IPS-NIHi11 (cell line): Measurements from ENCODE around the gene BCAS1.

ENCODE experiments used
- DNase-seq: peaks from one replicate; pipeline ENCODE4 v3.0.0; 2012; ENCODE audit warnings: mixed read lengths, low spot score

The BCAS1 gene

DNA sequence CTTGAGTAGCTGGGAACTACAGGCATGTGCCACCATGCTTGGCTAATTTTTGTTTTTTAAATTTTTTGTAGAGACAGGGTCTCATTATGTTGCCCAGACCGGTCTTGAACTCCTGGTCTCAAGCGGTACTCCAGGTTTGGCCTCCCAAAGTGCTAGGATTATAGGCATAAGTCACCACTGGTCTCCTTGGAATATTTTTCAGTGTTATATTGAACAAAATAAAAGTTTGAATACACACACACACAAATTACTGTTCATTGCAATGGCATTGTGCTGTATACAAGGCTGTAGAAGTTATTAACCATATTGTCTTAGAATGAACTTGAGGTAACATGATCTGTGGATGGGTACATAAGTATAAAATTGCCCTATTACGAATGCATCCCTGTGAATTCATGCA, 166.1 kb downstream of the BCAS1 start:
- DNase-seq = no peak

DNA sequence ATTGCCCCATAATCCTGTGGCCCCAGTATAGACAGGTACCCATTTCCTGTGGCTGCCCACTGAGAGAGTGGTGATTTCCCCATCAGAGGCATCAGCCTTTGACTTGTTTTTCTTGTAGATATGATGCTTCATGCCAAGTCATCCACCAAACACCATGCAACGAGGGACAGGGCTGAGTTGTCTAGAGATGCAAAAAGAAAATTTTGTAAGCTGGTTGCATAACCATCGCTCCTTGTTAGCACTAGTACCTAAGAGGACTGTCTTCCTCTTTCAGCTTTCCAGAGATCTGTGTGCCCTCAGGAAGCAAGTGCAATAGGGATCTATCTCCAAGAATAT, 166.8 kb downstream of the BCAS1 start:
- no peak for DNase-seq

DNA sequence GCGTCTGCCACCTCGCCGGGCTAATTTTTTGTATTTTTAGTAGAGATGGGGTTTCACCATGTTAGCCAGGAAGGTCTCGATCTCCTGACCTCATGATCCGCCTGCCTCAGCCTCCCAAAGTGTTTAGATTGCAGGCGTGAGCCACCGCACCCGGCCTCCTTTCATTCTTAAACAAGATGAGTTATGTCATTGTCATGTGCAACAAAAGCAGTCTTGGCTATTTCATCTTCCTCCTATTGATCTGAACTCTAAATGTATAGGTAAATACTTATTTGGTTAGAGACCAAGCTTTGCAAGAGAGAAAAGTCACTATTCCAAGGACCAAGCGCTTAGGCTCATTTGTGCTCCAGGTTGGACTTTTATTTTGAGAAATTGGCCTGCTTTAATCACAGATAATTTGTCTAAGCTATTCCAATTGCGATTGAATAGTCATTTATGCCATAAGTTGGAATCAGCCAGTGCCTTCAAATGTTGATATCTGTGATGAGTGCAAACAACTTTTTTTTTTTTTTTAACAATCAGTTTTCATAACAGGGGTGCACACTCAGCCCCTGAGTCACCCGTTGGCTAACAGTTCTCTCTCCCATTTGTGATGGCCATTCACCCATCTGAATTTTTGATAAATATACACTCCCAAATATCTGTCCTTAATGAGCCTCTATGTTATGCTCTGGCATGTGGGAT, 167.3 kb downstream of the BCAS1 start:
- DNase-seq = no peak

DNA sequence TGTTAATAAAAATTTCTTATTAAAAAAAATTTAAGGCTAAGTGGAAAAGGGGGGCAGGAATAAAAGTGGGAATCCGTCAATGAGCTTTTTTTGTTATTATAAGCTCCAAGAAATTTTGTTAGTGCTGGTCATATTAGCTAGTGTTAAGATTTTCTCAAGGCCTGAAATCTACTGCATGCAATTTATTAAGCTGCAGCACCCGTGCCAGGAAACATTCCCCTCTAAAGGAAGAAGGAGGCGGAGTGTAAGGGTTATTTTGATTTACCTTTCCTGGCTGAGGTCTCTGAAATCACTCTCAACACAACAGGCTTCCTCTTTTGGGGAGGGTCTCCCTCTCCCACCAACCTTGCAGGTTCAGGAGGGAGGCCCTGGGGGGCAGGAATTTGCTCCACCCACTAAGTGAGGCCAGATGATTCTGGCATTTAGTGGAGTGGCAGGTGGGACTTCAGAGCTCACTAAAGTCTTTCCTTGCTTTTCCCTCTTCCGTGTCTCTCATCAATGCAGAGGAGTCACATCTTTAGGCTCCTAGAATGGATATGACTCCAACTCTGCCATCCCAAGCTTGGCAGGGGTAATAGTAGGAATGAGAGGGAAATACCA, 168.8 kb downstream of the BCAS1 start:
- no peak for DNase-seq

DNA sequence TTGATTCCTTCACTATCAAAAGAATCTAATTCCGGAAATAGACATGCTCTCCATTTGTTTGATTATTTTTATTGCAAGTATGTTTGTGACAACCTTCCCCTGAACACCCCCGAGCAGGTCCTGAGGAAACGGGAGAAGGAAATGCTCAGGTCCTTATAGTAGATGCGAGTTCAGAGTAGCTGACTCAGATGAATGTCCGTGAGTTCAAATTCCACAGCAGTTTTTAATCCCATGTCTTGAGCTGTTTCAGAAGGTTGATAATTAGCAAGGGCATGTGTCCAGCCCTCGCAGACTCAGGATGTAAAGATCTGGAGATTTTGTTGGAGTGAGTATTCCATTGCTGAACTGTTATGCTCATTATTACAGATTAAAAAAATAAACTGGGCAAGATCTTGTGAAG, 169.3 kb downstream of the BCAS1 start:
- no peak for DNase-seq

DNA sequence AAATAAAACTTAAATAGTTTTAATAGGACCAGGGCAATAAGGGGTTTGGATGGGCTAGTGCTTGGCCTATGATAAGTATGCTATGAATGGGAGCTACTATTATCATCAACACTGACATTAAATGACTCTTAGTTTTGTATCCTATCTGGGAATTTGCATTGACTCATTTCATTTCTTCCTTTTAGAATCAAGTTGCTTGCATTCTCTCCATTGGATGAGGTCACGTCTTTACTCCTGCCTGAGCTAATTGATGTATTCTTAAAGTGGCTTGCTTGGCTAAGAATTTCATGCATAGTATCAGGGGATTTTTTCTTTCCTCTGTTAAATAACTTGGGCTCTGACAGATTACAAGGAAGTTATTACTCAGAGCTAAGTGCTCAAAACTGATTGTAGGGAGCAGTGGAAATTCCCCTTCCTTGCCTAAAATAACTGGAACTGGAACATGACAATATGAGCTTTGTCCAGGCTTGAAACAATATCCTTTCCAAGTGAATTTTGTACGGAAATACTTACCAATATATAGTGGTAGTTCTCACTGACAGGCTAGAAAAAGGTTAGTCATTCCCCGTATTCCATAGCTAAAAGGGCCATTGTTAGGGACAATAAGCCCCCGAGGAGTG, 169.9 kb downstream of the BCAS1 start:
- DNase-seq = no peak

DNA sequence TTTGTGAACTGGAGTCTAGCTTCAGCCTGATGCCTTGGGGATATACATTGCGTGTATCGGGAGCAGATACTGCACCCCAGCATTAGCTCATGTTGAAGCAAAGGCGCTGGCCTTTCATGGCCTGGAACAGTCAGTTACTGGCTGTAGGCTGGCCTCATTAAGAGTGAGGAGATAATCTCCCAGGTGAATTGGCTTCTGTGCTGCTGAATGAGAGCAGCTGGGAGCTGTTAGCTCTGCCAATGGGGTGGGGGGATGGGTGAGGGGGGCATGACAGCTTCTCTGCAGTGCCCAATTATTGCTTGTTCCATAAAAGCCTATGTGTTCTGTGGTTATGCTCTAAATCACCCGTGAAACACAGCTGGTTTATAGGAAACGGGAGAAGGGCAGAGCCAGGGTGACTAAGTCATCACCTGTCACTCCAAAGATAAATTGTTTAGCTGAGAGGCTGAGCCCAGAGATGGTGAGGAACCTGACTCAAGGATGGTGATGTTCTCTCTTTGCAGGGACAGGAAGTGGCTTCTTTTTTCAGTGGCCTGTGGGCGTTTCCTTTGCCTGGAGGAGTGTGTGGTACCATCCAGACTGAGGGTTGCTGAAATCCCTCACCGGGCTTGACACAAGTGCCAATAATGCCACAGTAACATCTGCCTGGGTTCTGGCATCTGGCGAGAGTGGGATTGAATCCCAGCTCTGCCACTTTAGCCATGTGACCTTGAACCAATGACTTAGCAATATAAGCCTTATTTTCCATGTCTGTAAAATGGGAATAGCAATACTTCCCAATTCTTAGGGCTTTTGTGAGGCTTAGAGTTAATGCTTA, 170.8 kb downstream of the BCAS1 start:
- DNase-seq = no peak

DNA sequence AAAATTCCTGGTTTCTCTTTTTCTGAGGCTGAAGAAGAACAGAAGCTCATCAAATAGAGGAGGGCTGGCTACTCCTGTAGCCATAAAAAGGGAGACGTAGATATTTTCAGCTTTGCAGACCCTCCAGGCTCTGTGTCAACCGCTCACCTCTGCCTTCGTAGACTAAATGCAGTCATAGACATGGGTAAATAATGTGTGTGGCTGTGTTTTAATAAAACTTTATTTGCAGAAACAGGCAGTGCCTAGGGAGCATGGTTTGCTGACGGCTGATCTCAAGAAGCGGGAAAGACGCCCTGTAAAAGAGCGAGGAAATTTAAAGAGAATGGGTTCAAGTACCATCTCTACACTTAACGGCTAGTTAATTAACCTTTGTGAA, 171.8 kb downstream of the BCAS1 start:
- DNase-seq = no peak

DNA sequence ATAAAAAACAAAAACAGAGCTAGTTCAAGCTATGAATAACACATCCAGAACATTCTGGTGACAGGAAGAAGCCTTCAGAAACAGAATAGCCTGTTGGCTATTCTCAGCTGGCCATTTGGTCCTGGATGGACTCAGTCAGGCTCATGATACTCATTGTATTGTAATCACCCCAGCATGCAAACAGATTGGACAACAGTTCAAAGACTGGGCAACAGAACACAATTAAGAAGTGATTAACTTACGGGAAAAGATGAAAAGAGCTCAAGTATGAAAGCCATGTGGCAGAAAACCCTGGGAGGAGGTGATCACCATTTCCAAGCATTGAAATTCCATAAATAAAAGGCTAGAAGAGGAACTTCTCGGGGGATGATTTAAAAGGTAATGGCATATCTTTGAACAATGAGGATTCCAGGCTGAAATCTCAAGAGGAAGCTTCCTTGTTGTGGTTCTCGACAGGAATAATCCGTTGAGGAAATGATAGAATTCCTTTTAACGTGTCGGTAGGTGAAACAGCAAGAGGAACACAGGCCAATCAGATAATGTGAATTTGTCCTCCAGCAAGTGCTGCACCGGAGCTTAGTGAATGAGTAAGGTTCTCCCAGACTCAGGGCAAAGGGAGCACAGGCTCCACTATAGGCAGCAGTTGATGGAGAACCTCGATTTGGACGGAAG, 172.4 kb downstream of the BCAS1 start:
- DNase-seq = no peak

DNA sequence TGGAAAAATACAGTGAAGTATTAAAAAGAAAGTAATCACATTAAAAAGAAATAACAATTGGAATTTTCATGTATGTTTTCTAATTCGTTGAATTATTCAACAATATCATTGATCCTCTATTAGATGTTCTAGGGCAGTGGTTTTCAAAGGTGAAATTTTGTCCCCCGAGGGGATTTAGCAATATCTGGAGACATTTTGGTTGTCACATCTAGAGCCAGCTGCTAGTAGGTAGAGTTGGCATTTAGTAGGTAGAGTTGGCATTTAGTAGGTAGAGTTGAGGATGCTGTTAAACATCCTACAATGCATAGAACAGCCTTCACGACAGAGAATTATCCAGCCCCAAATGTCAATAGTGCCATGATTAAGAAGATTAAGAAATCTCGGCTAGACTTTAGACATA, 173.7 kb downstream of the BCAS1 start:
- no peak for DNase-seq

DNA sequence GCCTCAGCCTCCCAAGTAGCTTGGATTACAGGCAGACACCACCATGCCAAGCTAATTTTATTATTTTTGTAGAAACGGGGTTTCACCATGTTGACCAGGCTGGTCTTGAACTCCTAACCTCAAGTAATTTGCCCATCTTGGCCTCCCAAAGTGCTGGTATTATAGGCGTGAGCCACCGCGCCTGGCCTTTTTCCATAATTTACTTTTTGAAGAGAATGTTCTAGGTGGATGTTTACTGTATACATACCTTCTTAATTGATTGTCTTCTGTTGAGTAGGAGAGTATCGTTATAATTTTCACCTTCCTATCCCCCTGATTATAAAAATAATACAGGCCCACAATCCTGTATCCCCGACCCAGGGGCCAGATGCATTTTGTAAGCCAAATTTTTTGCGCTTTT, 174.4 kb downstream of the BCAS1 start:
- no peak for DNase-seq

DNA sequence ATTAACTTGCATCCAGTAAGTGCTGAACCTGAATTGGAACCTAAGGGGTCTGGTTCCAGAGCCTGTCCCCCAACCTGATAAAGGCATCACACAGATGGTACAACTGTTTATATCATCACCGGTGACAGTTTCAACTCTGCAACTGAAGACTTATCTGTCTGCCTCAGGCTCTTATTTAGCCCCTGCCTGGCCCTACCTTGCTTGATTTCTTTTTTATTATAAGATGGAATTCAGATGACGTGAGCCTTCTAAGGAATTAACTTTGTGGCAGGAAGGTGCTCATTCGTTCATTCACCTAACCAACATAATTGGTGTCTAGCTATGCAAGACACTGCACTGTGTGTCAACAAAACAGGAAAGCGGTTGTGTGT, 175.0 kb downstream of the BCAS1 start:
- no peak for DNase-seq

DNA sequence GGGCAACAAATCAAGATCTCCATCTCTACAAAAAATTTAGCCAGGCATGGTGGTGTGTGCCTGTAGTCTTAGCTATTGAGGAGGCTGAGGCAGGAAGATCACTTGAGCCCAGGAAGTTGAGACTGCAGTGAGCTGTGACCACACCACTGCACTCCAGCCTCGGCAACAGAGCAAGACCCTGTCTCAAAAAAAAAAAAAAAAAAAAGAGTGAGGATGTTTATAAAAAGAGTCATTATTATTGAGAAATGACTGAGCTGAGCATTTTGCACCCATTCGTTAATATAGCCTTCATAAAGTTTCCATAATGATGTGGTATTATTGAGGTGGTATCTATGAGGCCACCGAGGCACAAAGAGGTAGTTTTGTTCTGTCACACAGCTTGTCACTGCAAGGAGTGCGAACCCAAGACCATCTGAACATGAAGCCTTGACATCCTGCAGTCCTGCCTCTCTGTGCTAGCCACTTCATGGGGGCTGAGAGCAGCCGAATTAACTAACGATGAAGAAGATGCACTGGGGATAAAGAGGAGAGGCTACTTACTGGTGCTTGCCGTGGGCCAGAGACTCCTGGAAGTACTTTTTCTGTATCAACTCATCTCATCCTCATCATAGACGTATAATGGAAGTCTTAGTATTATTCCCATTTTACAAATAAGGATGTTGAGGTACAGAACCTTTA, 175.5 kb downstream of the BCAS1 start:
- no peak for DNase-seq
